Measurements from ENCODE around the gene TUBA1C.
A peak's percentile ranks its signal among the peaks of the same experiment; 100 is the strongest.
"Not testable (repeated sequence)": the region's sequence is repeated elsewhere in the genome, so short reads cannot be mapped to it uniquely, and the experiment has no call there.

Gene TUBA1C

GRCh38 chr12:49264466-49264872 lies 413 bp upstream of the TUBA1C start:
- H3K27me3 ChIP-seq (ENCODE audit: control insufficient read depth, low read length) = no peaks in the 10 kb centered on the region
- no peaks in the 10 kb centered on the region for H3K9me3 ChIP-seq (ENCODE audit: control insufficient read depth, insufficient read depth, low read length)
- H3F3A ChIP-seq (ENCODE audit: control insufficient read depth, insufficient read depth) = peaks cover 15% of the 10 kb centered on the region
- peak overlapping the region; percentile 87 for H3K27ac ChIP-seq (ENCODE audit: low read depth, low read length)
- H3K4me1 ChIP-seq (ENCODE audit: control insufficient read depth, low read length) = peaks cover 35% of the 10 kb centered on the region
- peaks cover 62% of the 10 kb centered on the region for H3K79me2 ChIP-seq (ENCODE audit: control insufficient read depth, low read length)
- peak overlapping the region; percentile 97 for H3K4me3 ChIP-seq (ENCODE audit: low read length)
- peaks cover 17% of the 10 kb centered on the region for H4K20me1 ChIP-seq (ENCODE audit: control insufficient read depth, insufficient read depth, low read depth, low read length)
- peaks cover 46% of the 10 kb centered on the region for H3K36me3 ChIP-seq (ENCODE audit: control insufficient read depth, low read length)
- no peak for TF ChIP-seq CTCF (IDR thresholded peaks at IDR 0.05; ENCODE audit: low read depth, low read length, poor library complexity, severe bottlenecking)
- TF ChIP-seq EZH2phosphoT487 (IDR thresholded peaks at IDR 0.05; ENCODE audit: borderline replicate concordance, low read length) = no peak
- H3K9me2 ChIP-seq (replicated peaks; ENCODE audit: control insufficient read depth, low read length) = no peaks in the 10 kb centered on the region
- H3K4me2 ChIP-seq (ENCODE audit: low read length) = peak overlapping the region; percentile 81

- not testable (repeated sequence) for H3K4me2 ChIP-seq (ENCODE audit: low read length); H3K27me3 ChIP-seq (ENCODE audit: control insufficient read depth, low read length); H3K4me3 ChIP-seq (ENCODE audit: low read length); H3K9me3 ChIP-seq (ENCODE audit: control insufficient read depth, insufficient read depth, low read length); H3K27ac ChIP-seq (ENCODE audit: low read depth, low read length); H3K9me2 ChIP-seq (replicated peaks; ENCODE audit: control insufficient read depth, low read length)
- Histone ChIP-seq H3F3A (ENCODE audit: control insufficient read depth, insufficient read depth) (peaks cover 43% of the 10 kb centered on the region), H4K20me1 (ENCODE audit: control insufficient read depth, insufficient read depth, low read depth, low read length) (peaks cover 17% of the 10 kb centered on the region), H3K79me2 (ENCODE audit: control insufficient read depth, low read length) (peaks cover 52% of the 10 kb centered on the region), H3K36me3 (ENCODE audit: control insufficient read depth, low read length) (peaks cover 86% of the 10 kb centered on the region), H3K4me1 (ENCODE audit: control insufficient read depth, low read length) (peaks cover 20% of the 10 kb centered on the region)
These were observed 4.3 kb downstream of the TUBA1C start for GRCh38 chr12:49269191-49269590.

- Histone ChIP-seq H3K9me2 (replicated peaks; ENCODE audit: control insufficient read depth, low read length) (no peaks in the 10 kb centered on the region), H3K4me2 (ENCODE audit: low read length) (no peak overlapping the region), H3F3A (ENCODE audit: control insufficient read depth, insufficient read depth) (peaks cover 58% of the 10 kb centered on the region), H4K20me1 (ENCODE audit: control insufficient read depth, insufficient read depth, low read depth, low read length) (0 out of 2 replicates have a peak, but pooled peaks cover 12% of the 10 kb centered on the region), H3K27me3 (ENCODE audit: control insufficient read depth, low read length) (no peaks in the 10 kb centered on the region), H3K9me3 (ENCODE audit: control insufficient read depth, insufficient read depth, low read length) (no peaks in the 10 kb centered on the region), H3K4me3 (ENCODE audit: low read length) (no peak overlapping the region), H3K4me1 (ENCODE audit: control insufficient read depth, low read length) (no peaks in the 10 kb centered on the region), H3K27ac (ENCODE audit: low read depth, low read length) (no peak overlapping the region), H3K36me3 (ENCODE audit: control insufficient read depth, low read length) (peaks cover 54% of the 10 kb centered on the region), H3K79me2 (ENCODE audit: control insufficient read depth, low read length) (peaks cover 18% of the 10 kb centered on the region)
- TF ChIP-seq CTCF (IDR thresholded peaks at IDR 0.05; ENCODE audit: low read depth, low read length, poor library complexity, severe bottlenecking) (no peak), EZH2phosphoT487 (IDR thresholded peaks at IDR 0.05; ENCODE audit: borderline replicate concordance, low read length) (no peak)
These were observed 8.2 kb downstream of the TUBA1C start for GRCh38 chr12:49272790-49273725.
